HG03280 (cell line): ENCODE results near the gene CHST5.

Experiments used
- ATAC-seq: cut with Tn5 transposase; IDR thresholded peaks from one replicate; pipeline ENCODE4 v1.9.1; 2021; ENCODE audit warnings: mild to moderate bottlenecking, moderate library complexity; ENCODE audit not compliant: unreplicated experiment

The CHST5 gene

DNA sequence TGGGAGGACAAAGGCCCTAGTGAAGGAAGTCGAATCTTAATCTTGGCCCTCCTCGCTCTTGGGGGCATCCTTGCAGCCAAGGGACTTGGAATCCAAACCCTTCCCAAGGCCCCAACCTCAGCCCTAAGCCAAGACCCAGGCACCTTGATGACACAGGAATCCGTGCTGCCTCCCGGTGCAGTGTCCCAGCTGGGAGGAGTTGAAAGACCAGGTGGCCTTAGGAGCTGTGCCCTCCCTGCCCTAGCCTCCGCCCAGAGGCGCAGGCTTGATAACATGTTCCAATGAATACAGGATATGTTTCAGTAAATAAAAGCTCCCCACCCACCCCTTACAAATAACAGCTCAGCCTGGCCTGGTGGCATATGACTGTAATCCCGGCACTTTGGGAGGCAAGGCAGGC is at the start of gene CHST5:
Gene CHST5, minus strand, starts transcription at position 208 of the 400 bp plus-strand sequence. CDS start 5,724 bp downstream, outside the sequence.
- ATAC-seq: no peak

DNA sequence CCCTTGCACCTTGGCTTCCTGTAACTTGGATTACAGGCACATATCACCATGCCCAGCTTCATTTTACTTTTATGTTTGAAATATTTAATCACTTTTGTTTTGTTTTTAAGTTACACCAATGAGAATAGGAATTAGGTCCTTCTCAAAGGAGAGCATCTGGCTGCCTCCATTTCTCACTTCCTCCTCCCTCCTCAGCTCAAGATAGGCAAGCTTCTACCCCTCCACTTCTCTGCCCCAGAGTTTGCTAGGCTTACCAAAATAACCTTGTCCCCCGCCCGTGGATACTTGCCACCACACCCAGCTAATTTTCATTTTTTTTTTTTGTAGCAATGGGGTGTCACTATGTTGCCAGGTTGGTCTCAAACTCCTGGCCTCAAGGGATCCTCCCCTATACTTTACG is 48.2 kb upstream of the CHST5 start:
- ATAC-seq: peak; percentile 59

DNA sequence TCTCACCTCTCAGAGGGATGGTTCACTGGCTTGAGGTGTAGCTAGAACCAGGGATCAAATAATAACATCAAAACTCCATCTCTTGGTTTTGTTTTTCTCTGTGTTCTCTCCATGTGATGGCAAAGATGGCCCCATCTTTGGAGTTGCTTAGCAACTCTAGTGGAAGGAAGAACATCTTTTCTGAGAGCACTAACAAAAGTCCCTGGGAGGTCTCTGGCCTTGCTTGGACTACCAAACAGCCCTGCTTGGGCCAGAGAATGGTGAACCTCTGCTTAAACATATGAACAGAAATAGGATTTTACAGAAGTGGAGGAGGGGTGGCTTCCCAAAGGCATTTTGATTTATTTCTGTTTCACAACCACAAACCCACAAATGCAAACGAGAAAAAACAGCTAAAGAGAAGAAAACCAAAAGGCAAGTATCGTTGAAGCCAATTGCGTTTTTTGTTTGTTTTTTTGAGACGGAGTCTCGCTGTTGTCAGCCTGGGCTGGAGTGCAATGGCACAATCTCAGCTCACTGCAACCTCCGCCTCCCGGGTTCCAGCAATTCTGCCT is 43.5 kb upstream of the CHST5 start:
- no peak for ATAC-seq

DNA sequence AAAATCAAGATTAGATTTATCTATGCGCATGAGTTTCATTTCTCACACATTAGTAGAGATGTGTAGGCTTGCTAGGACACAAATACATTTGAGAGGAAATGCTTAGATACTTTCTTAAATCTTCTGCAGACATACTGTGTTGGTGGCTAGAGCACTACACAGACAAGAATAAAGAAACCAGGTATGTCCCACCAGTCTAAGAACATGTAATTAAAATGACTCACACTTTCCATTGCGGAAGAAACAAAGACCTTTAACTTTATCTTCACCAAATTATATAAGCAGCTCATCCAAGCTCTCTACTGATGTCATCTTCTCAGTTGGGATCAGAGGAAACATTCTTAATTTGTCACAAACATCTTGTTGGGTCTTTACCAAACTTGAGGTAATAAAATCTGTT is 42.8 kb upstream of the CHST5 start:
- ATAC-seq: no peak

DNA sequence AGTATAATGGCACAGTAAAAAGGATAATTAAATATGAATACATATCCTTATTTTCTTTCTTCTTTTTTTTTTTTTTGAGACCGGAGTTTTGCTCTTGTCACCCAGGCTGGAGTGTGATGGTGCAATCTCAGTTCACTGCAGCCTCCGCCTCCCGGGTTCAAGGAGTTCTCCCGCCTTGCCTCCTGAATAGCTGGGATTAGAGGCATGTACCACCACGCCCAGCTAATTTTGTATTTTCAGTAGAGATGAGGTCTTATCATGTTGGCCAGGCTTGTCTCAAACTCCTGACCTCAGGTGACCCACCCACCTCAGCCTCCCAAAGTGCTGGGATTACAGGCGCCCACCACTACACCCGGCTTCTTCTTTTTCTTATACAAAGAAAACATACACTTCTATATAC is 42.3 kb upstream of the CHST5 start:
- no peak for ATAC-seq

DNA sequence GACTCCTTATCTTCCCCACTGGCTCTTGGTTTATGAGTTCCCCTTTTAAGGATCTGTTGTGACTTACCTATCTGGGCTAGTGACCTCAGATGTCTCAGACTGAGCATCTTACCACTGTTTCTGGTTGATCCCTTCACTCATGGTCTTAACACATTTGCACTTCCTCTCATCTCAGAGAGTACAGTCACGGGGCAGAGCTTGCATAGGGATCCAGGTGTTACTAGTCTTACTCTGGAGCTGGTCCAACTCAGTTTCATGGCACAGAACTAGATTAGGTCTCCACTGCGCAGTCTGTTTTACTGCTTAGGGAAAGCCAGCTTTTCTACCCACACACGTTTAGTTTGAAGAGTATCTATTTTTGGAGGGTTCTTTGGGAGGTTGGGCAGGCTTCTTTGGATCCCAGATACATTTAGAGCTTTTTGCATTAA is 40.5 kb upstream of the CHST5 start:
- ATAC-seq: no peak

GRCh38 chr16:75575958-75576357 is 40.0 kb upstream of the CHST5 start:
- no peak for ATAC-seq

- ATAC-seq: no peak
Measured at GRCh38 chr16:75573955-75574354, 38.0 kb upstream of the CHST5 start.

DNA sequence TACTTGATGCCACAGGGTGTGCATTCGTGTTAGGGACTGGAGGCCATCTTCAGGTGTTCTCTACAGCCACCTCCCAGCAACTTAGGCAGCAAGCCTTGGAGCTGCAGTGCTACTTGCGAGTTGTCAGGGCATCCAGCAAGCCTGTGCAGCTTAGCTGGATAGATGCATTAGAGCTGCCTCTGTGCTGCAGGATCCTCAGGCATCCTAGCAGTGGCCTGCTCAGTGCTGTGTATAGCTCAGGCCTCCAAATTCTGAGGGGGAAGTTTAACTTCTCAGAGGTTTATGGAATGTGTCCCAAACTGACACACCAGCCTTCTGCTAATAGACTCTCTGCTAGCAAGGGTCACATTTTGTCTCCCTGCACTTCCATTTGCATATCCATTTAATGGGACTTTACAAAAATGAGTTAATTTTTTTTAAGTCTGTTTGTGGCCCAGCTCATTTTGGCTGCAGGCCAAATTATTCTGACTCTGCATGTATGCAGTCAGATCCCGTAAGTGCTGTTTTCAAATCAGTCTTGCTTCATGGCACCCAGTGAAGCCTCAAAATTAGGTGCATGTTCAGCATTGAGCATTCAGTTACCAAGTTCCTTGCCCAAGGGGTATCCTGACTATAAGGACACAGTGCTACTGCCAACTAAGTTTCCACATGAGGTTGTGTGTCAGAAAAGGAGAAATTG is 37.1 kb upstream of the CHST5 start:
- no peak for ATAC-seq

GRCh38 chr16:75570396-75571065 is 34.6 kb upstream of the CHST5 start:
- no peak for ATAC-seq

GRCh38 chr16:75567911-75568310 is 32.0 kb upstream of the CHST5 start:
- no peak for ATAC-seq

DNA sequence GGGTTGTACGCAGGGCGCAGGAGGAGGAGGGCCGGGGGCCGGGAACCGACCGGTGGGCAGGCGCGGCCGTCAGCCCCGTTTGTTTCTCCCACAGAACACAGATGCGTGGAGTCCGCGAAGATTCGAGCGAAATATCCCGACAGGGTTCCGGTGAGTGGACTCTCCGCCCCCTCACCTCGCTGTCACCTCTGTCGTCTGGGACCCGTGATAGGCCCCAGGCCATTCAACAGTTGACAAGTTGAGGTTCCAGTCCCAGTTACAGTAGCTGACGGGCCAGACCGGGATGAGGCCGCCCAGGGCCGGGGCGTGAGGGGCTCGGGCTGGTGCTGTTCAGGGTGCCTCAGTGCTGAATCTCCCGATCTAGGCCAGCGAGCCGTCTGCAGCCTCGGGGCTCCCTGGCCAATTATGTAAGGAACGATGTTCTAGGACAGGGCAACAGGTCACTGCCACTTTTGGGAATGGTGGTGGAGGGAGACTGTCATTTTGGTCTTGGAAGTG is 30.9 kb upstream of the CHST5 start:
- ATAC-seq: peak; percentile 3

DNA sequence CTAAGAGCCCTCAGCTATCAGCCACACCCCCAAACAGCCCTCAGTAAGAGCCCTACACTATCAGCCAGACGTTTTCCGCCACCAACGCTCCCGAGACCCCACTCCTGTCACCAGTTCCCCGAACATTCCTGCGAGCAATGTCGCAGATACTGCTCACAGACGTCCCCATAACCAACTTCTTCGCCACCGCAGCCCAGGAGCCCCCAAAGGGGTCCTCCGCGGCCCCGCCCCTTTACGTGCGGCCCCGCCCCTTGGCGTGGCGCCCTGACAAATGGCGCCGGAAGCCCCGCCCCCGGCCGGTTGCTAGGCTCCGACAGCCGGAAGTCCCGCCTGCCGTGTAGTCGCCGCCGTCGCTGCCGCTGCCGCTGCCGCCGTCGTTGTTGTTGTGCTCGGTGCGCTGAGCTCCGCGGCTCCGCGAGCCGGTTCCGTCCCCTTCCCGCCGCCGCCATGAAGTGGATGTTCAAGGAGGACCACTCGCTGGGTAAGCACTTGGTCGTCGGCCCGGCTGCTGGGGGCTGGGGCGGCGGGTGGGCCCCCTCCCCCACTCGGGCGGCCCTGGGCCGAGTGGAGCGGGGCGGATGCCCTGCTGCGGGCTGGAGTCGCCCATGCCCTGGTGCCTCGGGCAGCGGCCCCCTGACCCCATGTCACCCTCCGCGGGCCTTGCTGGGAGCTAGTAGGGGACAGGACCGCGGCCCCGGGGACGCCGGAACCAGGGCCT is 30.3 kb upstream of the CHST5 start, which contains the start of gene GABARAPL2:
Gene GABARAPL2, plus strand, starts transcription at position 340 of the 718 bp plus-strand sequence. Its CDS starts 108 bp downstream, at position 448.
- ATAC-seq: peak; percentile 73

DNA sequence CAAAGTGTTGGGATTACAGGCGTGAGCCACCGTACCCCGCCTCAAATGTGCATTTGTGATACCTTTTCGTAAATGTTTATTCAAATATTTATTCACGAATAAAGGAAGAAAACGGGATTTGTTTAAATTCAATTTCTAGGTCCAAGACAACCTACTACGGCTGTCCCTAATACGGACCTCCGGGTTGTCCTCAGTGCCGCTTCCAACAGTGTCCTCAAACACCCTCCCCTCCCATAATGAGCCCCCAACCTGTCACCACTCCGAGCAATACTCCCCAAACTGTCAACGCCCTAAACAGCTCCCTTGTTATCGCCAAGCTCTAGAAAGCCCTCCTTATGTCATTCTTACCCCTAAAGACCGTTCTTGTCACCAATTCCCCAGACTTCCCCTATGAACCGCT is 29.7 kb upstream of the CHST5 start:
- peak; percentile 6 for ATAC-seq

- ATAC-seq: no peak
Measured at GRCh38 chr16:75559564-75560372, 23.9 kb upstream of the CHST5 start.

DNA sequence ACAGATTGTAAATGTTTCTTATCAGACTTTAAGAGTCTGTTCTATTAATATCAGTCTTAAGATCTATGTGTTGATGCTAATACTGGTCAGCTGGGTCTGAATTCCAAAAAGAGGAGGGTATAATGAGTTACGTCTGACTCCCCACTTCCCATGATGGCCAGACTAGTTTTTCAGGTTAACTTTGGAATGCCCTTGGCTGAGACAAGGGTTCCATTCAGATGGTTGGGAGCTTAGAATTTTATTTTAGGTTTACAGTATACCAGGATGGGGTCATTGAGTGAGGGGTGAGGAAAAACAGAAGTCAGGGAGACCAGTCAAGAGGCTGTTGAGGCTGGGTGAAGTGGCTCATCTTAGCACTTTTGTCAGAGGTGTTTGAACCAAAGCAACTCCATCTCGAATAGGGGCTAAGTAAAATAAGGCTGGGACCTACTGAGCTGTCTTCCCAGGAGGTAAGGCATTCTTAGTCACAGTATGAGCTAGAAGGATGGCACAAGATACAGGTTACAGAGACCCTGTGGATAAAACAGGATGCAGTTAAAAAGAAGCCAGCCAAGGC is 23.0 kb upstream of the CHST5 start:
- ATAC-seq: no peak

- no peak for ATAC-seq
Measured at GRCh38 chr16:75556431-75556950, 20.6 kb upstream of the CHST5 start.

GRCh38 chr16:75555707-75556430 is 20.0 kb upstream of the CHST5 start, which contains the start of gene TMEM231:
Gene TMEM231, minus strand, starts transcription at chr16:75556252. Its CDS starts 43 bp downstream, at chr16:75556209.
- peak; percentile 98 for ATAC-seq

GRCh38 chr16:75555213-75555706 is 19.4 kb upstream of the CHST5 start:
- ATAC-seq: peak; percentile 14
